ENCODE measurements around the gene TMCC2. TPM values are rescaled to one million over a fixed set of nuclear protein-coding genes. Genes with fewer than 3 reads are reported as not detected.

Gene TMCC2
- total and polyA plus RNA-seq, 2 of the 8 experiments (the other 6 are each of a cell fraction or from before 2014, with no cell fraction given) = 6.7 to 6.8 TPM

GRCh38 chr1:205188098-205188497 is 39.6 kb upstream of the TMCC2 start:
- DNase-seq (ENCODE audit: low read depth in 1 of 2, low spot score in 2 of 2) (no peak), FAIRE-seq (no peak)
- no peak for TF ChIP-seq POLR2AphosphoS5 (IDR thresholded peaks at IDR 0.05; ENCODE audit: low read depth, low read length)
- no peak for TF ChIP-seq RXRA (IDR thresholded peaks at IDR 0.05; ENCODE audit: insufficient read depth, low read depth, low read length)
- TF ChIP-seq POLR2A (IDR thresholded peaks at IDR 0.05; ENCODE audit: control extremely low read depth in 1 of 2, low read depth in 2 of 2, low read length in 2 of 2) = no peak
- TF ChIP-seq BRCA1 (IDR thresholded peaks at IDR 0.05; ENCODE audit: low read depth, low read length) = no peak
- no peak for TF ChIP-seq ATF2 (IDR thresholded peaks at IDR 0.05; ENCODE audit: low read length)
- TF ChIP-seq TBP (IDR thresholded peaks at IDR 0.05; ENCODE audit: low read depth, low read length) = no peak
- TF ChIP-seq CHD1 (IDR thresholded peaks at IDR 0.05; ENCODE audit: low read depth, low read length) = no peak
- TF ChIP-seq SP4 (IDR thresholded peaks at IDR 0.05; ENCODE audit: low read length) = no peak
- TF ChIP-seq MAFK (IDR thresholded peaks at IDR 0.05; ENCODE audit: low read depth, low read length) = no peak
- TF ChIP-seq ZNF274 (IDR thresholded peaks at IDR 0.05; ENCODE audit: borderline replicate concordance, extremely low read depth, low read length) = no peak
- no peak for TF ChIP-seq CHD2 (IDR thresholded peaks at IDR 0.05; ENCODE audit: low read length)
- no peak for TF ChIP-seq HDAC6 (IDR thresholded peaks at IDR 0.05; ENCODE audit: low read depth, low read length)

More at GRCh38 chr1:205188098-205188497, 39.6 kb upstream of the TMCC2 start:
- H3K23ac ChIP-seq (ENCODE audit: insufficient read length) = no peak overlapping the region
- peaks cover 2% of the 10 kb centered on the region; the same call in 1 of the 2 replicates for H3K79me1 ChIP-seq (ENCODE audit: low read depth, low read length)
- H3K4me1 ChIP-seq (replicated peaks in 1 of 4; ENCODE audit: control insufficient read depth in 3 of 4, insufficient read depth in 4 of 4, low read length in 3 of 4) = peaks cover 5 to 37% (median 27%) of the 10 kb centered on the region in 4 experiments
- no peaks in the 10 kb centered on the region for H3K23me2 ChIP-seq (ENCODE audit: low read depth, low read length)
- H2AK5ac ChIP-seq (ENCODE audit: low read depth, low read length) = no peak overlapping the region
- H2BK15ac ChIP-seq (ENCODE audit: low read length) = no peak overlapping the region
- no peaks in the 10 kb centered on the region for H3K27me3 ChIP-seq (replicated peaks in 1 of 4; ENCODE audit: control insufficient read depth in 3 of 4, extremely low read depth in 1 of 4, insufficient read depth in 3 of 4, low read length in 3 of 4)
- H3K4me2 ChIP-seq (ENCODE audit: insufficient read depth in 1 of 2, low read depth in 2 of 2, low read length in 2 of 2) = peak overlapping the region in 1 of 2 experiments; percentile 52; a peak in 2 of 4 replicates
- WGBS, 2 experiments (ENCODE audit: extremely low coverage in 1 of 2, insufficient coverage in 1 of 2, insufficient read length in 1 of 2, insufficient replicate concordance in 2 of 2, low coverage in 1 of 2, low lambda C conversion rate in 2 of 2, missing lambda C conversion rate in 1 of 2) = 61% methylated on average over 2 of the region's 2 CpGs; no CpG with 5 or more reads in 1 of the 2 experiments
- ChIA-PET CTCF (ENCODE audit: partially characterized antibody) (interaction anchor here (0.6 to 2.5 kb wide), 5 partner anchors 10 to 138 kb away, joined by 3 to 11 read pairs (median 3); no protein-coding TSS in a partner anchor), POLR2A (ENCODE audit: partially characterized antibody) (interaction anchor here (1.4 kb wide), 1 partner anchor 40 kb away, joined by 4 read pairs; the partner anchor contains the start of gene TMCC2)
- H3K14ac ChIP-seq (ENCODE audit: insufficient read length) = no peak overlapping the region
- H3K9ac ChIP-seq (replicated peaks in 1 of 4; ENCODE audit: extremely low read depth in 1 of 4, low read depth in 3 of 4, low read length in 3 of 4) = no peak overlapping the region
- no peak overlapping the region for H3K56ac ChIP-seq (replicated peaks; ENCODE audit: insufficient read length, low read depth, low read length)
- peaks cover 0 to 3% (median 0%) of the 10 kb centered on the region in 4 experiments; a peak in 1 of 8 replicates for H3K36me3 ChIP-seq (ENCODE audit: control insufficient read depth in 2 of 4, insufficient read depth in 4 of 4, low read length in 3 of 4)
- no peak overlapping the region for H4K8ac ChIP-seq (ENCODE audit: extremely low read depth, insufficient read depth, low read length)
- no peak overlapping the region for H2BK5ac ChIP-seq (ENCODE audit: low read depth, low read length)
- no peak overlapping the region for H4K5ac ChIP-seq (ENCODE audit: insufficient read length, low read depth, low read length)
- no peak overlapping the region for H3K18ac ChIP-seq (ENCODE audit: extremely low read depth, low read length)
- no peak overlapping the region for H2AFZ ChIP-seq (ENCODE audit: low read length)
- peaks cover 0 to 33% of the 10 kb centered on the region in 2 experiments; a peak in 2 of 4 replicates for H3K79me2 ChIP-seq (ENCODE audit: control insufficient read depth in 1 of 2, insufficient read depth in 2 of 2, low read length in 2 of 2)
- H4K20me1 ChIP-seq (replicated peaks in 1 of 2; ENCODE audit: control insufficient read depth in 1 of 2, insufficient read depth in 2 of 2, low read length in 2 of 2) = no peaks in the 10 kb centered on the region
- H2BK20ac ChIP-seq (ENCODE audit: low read length) = no peak overlapping the region
- no peak overlapping the region for H4K91ac ChIP-seq (replicated peaks; ENCODE audit: insufficient read length, low read length)
- H3K27ac ChIP-seq (ENCODE audit: low read depth, low read length) = no peak overlapping the region
- no peak overlapping the region for H2BK12ac ChIP-seq (ENCODE audit: low read depth, low read length)
- no peak overlapping the region for H3K4ac ChIP-seq (replicated peaks; ENCODE audit: insufficient read length, low read depth, low read length)
- peak overlapping the region in 1 of 4 experiments; percentile 8; a peak in 1 of 8 replicates for H3K4me3 ChIP-seq (ENCODE audit: extremely low read depth in 1 of 4, insufficient read depth in 2 of 4, low read depth in 3 of 4, low read length in 4 of 4)
- H3K9me3 ChIP-seq (ENCODE audit: insufficient read depth in 2 of 2, low read depth in 1 of 2, low read length in 1 of 2) = no peaks in the 10 kb centered on the region
- H2BK120ac ChIP-seq (replicated peaks; ENCODE audit: low read depth, low read length) = no peak overlapping the region

Measured in H1 (cell line).